Peyer's patch (tissue), 4 donors: ENCODE measurements around the gene SDHAF4. TPM values are rescaled to one million over a fixed set of nuclear protein-coding genes. Genes with fewer than 3 reads are reported as not detected.
"Not testable (repeated sequence)": the region's sequence is repeated elsewhere in the genome, so short reads cannot be mapped to it uniquely, and the experiment has no call there.

Experiments
- DNase-seq, 3 donors: peaks; one replicate each; pipeline ENCODE4 v3.0.0-alpha.2; 2017 to 2019
- H3K27ac ChIP-seq, 4 donors: fragments of 200-600 bp; sonication (generic); one replicate each; pipeline ENCODE4 v1.5.1; 2016 to 2019
- H3K27me3 ChIP-seq, 2 donors: fragments of 200-600 bp; sonication (generic); one replicate each; pipeline ENCODE4 v1.5.1; 2019
- H3K36me3 ChIP-seq, 3 donors: fragments of 200-600 bp; sonication (generic); one replicate each; pipeline ENCODE4 v1.5.1; 2016 to 2019
- H3K4me1 ChIP-seq, 4 donors: fragments of 200-600 bp; sonication (generic); one replicate each; pipeline ENCODE4 v1.5.1; 2016 to 2019
- H3K4me3 ChIP-seq, 4 donors: fragments of 200-600 bp; sonication (generic); 1 replicate in 3 of 4; 2 replicates in 1 of 4; pipeline ENCODE4 v1.5.1; 2016 to 2019; ENCODE audit warnings: mild to moderate bottlenecking in 1 of 4
- H3K9me3 ChIP-seq, 4 donors: fragments of 200-600 bp; sonication (generic); one replicate each; pipeline ENCODE4 v1.5.1; 2016 to 2019; ENCODE audit warnings: mild to moderate bottlenecking in 1 of 4
- POLR2A ChIP-seq, 2 donors: fragments of 450-650 bp; IDR thresholded peaks; one replicate each; pipeline ENCODE4 v1.5.1; 2017; ENCODE audit warnings: antibody characterized with exemption in 2 of 2, mild to moderate bottlenecking in 2 of 2, moderate library complexity in 2 of 2
- total RNA-seq, 4 donors: library from RNA; depleted of rRNA; stranded (reverse); fragments of >200 nt; gene quantifications; one replicate each; pipeline ENCODE4 v1.1.0, GENCODE V29; 2016
- TF ChIP-seq, protein P1 (sequence below), 6 experiments: fragments of 450-650 bp in 4 of 6; fragments of 200-600 bp in 2 of 6; sonication (generic) in 1 of 6; IDR thresholded peaks; one replicate each; pipeline ENCODE4 v1.5.1; 2017 to 2019; ENCODE audit warnings: antibody characterized with exemption in 6 of 6, mild to moderate bottlenecking in 3 of 6, moderate library complexity in 1 of 6

The SDHAF4 gene
- total RNA-seq, 4 donors from 2014 or later: 4.1 to 19.1 (median 7.5) TPM

DNA sequence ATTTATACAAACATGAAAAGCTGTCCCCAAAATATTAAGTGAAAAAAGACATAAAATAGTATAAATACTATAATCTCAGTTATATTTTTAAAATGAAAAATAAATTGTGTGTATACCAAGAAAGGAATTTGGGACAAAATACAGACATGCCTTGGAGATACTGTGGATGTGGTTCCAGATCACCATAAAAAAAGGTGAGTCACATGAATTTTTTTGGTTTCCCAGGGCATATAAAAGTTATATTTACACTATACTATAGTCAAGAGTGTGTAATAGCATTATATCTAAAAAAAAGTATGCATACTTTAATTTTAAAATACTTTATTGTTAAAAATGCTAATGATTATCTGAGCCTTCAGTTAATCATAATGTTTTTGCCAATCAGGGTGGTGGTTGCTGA lies 17.4 kb upstream of the SDHAF4 start:
- DNase-seq: no peak
- Histone ChIP-seq H3K9me3 (no peaks in the 10 kb centered on the region), H3K4me1 (no peaks in the 10 kb centered on the region), H3K4me3 (no peak overlapping the region), H3K27me3 (no peaks in the 10 kb centered on the region), H3K27ac (no peak overlapping the region), H3K36me3 (peaks cover 0 to 6% (median 0%) of the 10 kb centered on the region in 3 donors)
- no peak for TF ChIP-seq POLR2A (IDR thresholded peaks at IDR 0.05)
- TF ChIP-seq, protein P1, sequence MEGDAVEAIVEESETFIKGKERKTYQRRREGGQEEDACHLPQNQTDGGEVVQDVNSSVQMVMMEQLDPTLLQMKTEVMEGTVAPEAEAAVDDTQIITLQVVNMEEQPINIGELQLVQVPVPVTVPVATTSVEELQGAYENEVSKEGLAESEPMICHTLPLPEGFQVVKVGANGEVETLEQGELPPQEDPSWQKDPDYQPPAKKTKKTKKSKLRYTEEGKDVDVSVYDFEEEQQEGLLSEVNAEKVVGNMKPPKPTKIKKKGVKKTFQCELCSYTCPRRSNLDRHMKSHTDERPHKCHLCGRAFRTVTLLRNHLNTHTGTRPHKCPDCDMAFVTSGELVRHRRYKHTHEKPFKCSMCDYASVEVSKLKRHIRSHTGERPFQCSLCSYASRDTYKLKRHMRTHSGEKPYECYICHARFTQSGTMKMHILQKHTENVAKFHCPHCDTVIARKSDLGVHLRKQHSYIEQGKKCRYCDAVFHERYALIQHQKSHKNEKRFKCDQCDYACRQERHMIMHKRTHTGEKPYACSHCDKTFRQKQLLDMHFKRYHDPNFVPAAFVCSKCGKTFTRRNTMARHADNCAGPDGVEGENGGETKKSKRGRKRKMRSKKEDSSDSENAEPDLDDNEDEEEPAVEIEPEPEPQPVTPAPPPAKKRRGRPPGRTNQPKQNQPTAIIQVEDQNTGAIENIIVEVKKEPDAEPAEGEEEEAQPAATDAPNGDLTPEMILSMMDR (IDR thresholded peaks at IDR 0.05): no peak

DNA sequence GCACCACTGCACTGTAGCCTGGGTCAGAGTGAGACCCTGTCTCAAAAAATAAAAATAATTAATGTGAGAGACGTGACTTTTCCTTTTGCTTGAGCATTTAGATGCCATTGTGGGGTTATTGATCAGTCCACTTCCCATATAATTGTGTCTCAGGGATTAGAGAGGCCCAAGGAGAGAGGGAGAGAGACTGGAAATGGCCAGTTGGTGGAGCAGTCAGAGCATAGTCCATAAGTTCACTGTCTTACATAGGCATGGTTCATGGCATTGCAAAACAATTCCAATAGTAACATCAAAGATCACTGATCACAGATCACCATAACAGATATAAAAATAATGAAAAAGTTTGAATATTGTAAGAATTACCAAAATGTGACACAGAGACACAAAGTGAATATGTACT lies 15.2 kb upstream of the SDHAF4 start:
- Histone ChIP-seq H3K4me1 (no peaks in the 10 kb centered on the region), H3K4me3 (no peak overlapping the region), H3K9me3 (no peaks in the 10 kb centered on the region), H3K27ac (no peak overlapping the region), H3K36me3 (peaks cover 0 to 4% (median 0%) of the 10 kb centered on the region in 3 donors), H3K27me3 (no peaks in the 10 kb centered on the region)
- DNase-seq: no peak
- TF ChIP-seq, protein P1 (IDR thresholded peaks at IDR 0.05): peak in 2 of 6 experiments; percentile 23 to 38
- no peak for TF ChIP-seq POLR2A (IDR thresholded peaks at IDR 0.05)

DNA sequence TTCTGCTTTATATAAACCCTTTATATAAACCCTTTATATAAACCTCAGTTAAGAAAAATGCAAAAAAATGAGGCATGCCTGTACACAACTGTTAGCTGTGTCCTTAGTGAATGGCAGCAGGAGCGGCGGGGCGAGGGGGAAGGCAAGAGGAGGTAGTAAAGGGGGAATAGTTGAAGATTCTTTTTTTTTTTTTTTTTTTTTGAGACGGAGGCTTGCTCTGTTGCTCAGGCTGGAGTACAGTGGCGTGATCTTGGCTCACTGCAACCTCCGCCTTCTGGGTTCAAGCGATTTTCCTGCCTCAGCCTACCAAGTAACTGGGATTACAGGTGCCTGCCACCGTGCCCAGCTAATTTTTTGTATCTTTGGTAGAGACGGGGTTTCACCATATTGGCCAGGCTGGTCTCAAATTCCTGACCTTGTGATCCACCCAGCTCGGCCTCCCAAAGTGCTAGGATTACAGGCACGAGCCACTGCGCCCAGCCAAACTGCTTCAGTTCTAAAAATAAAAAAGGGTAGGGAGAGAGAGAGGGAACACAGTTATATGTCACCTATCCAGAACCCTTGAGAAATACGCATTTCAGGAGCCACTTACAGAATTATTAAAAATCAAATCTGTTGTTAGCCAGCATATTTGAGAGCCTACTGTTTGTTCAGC lies 14.3 kb upstream of the SDHAF4 start:
- not testable (repeated sequence) for DNase-seq, H3K9me3 ChIP-seq, H3K36me3 ChIP-seq, H3K4me3 ChIP-seq, H3K27me3 ChIP-seq, H3K4me1 ChIP-seq, H3K27ac ChIP-seq

DNA sequence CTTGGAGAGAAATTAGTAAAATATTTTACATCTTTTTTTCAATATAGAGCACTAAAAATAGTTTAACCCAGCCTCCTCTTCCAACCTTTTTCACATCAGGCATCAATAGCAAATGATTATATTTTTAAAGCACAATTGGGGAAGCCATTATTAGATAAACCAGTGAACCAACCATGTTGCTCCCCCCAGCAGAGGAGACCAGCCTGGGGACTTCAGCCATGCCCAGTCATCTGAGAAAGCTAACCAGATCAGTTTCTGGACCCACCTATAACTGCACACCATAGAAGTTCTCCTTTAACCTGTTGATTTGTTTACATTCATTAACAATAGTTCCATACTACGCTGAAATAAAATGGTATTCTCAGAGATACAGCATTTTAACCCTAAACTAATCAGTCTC lies 13.8 kb upstream of the SDHAF4 start:
- Histone ChIP-seq H3K4me1 (no peaks in the 10 kb centered on the region), H3K27me3 (no peaks in the 10 kb centered on the region), H3K4me3 (no peak overlapping the region), H3K27ac (no peak overlapping the region), H3K9me3 (no peaks in the 10 kb centered on the region), H3K36me3 (peaks cover 0 to 4% (median 0%) of the 10 kb centered on the region in 3 donors)
- DNase-seq: no peak
- TF ChIP-seq, protein P1 (IDR thresholded peaks at IDR 0.05): no peak
- no peak for TF ChIP-seq POLR2A (IDR thresholded peaks at IDR 0.05)

DNA sequence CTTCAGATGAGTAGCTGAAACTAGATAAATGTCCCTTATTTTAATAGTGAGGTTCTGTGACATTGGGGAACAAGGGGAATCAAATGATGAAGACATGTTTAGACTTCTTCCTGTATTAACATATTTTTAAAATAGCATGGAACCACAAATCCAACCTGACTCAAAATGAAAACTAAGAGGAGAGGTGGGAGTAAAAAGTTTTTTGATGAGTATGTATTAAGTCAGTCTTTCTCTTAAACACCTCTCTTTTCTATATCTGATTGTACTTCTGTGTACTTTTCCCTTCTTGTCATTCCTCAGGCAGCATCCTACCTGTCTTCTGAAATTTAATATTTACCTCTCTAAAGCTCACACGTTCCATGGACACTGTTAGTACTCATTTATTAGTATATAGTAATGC lies 8.7 kb upstream of the SDHAF4 start:
- Histone ChIP-seq H3K4me1 (no peaks in the 10 kb centered on the region), H3K27me3 (no peaks in the 10 kb centered on the region), H3K9me3 (no peaks in the 10 kb centered on the region), H3K27ac (no peak overlapping the region), H3K4me3 (no peak overlapping the region), H3K36me3 (peaks cover 0 to 15% (median 0%) of the 10 kb centered on the region in 3 donors)
- no peak for DNase-seq
- no peak for TF ChIP-seq POLR2A (IDR thresholded peaks at IDR 0.05)
- TF ChIP-seq, protein P1 (IDR thresholded peaks at IDR 0.05): no peak

DNA sequence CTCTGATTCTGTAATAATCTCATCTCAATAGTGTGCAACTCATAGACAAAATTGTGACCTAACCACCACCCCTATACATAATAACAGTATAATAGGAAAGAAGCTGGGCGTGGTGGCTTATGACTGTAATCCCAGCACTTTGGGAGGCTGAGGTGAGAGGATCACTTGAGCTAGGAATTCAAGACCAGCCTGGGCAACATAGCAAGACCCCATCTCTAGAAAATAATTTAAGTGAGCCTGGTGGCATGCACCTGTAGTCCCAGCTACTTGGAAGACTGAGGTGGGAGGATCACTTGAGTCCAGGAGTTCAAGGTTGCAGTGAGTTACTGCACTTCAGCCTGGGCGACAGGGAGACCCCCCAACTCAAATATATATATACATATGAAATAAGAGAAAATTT lies 4.3 kb upstream of the SDHAF4 start:
- peaks cover 0 to 15% (median 0%) of the 10 kb centered on the region in 3 donors for H3K36me3 ChIP-seq
- not testable (repeated sequence) for H3K4me3 ChIP-seq, DNase-seq, H3K27me3 ChIP-seq, H3K9me3 ChIP-seq, H3K27ac ChIP-seq, H3K4me1 ChIP-seq

DNA sequence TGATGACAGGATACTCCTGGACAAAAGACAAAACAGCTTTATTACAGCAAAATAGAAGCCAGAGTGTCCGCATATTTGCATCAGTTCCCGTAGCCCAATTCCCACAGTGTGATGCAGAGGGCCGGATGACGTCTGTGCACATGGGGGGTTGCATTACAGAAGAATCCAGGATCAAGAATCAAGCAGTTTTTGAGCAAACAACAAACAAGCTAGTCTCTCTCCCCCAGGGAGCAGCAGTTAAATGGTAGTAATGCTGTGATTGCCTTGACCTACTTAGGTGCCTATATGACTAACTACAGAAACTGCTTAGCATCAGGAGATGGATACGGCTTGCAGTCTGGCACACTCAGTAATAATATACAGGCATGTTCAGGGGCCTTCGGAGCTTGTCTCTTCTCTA lies 3.2 kb upstream of the SDHAF4 start:
- H3K9me3 ChIP-seq: no peaks in the 10 kb centered on the region
- TF ChIP-seq, protein P1 (IDR thresholded peaks at IDR 0.05): no peak
- no peak for DNase-seq
- peaks cover 0 to 10% (median 0%) of the 10 kb centered on the region in 3 donors for H3K36me3 ChIP-seq
- H3K27me3 ChIP-seq: no peaks in the 10 kb centered on the region
- H3K4me1 ChIP-seq: peaks cover 0 to 5% (median 0%) of the 10 kb centered on the region in 4 donors
- H3K4me3 ChIP-seq: no peak overlapping the region
- H3K27ac ChIP-seq: no peak overlapping the region
